Type B pancreatic cell (in vitro differentiated cells): ENCODE results near the gene ZFX. TPM values are rescaled to one million over a fixed set of nuclear protein-coding genes. Genes with fewer than 3 reads are reported as not detected.

Experiments
- DNase-seq: peaks from one replicate; pipeline ENCODE4 v3.0.0; 2021; ENCODE audit warnings: mixed read lengths; ENCODE audit not compliant: unreplicated experiment; ENCODE audit errors: extremely low spot score
- H3K27ac Mint-ChIP-seq: 2 replicates; pipeline ENCODE4 v1.8.0; 2021; ENCODE audit warnings: mild to moderate bottlenecking, mixed read lengths
- H3K27me3 Mint-ChIP-seq: 2 replicates; pipeline ENCODE4 v1.8.0; 2021; ENCODE audit warnings: mixed read lengths
- H3K36me3 Mint-ChIP-seq: 2 replicates; pipeline ENCODE4 v1.8.0; 2021; ENCODE audit warnings: mixed read lengths
- H3K4me1 Mint-ChIP-seq: one replicate; pipeline ENCODE4 v1.8.0; 2021; ENCODE audit warnings: mixed read lengths; ENCODE audit not compliant: unreplicated experiment
- H3K4me3 Mint-ChIP-seq: 2 replicates; pipeline ENCODE4 v1.8.0; 2021; ENCODE audit warnings: mild to moderate bottlenecking, mixed read lengths
- H3K9me3 Mint-ChIP-seq: 2 replicates; pipeline ENCODE4 v1.8.0; 2021; ENCODE audit warnings: mixed read lengths
- CTCF ChIP-seq: fragments of 200-600 bp; sonication (generic); conservative IDR thresholded peaks from 2 replicates; pipeline ENCODE4 v1.5.0; 2021; ENCODE audit warnings: antibody characterized with exemption, mild to moderate bottlenecking
- total RNA-seq: library from RNA; stranded (reverse); gene quantifications from 2 replicates; pipeline ENCODE4 v1.2.1, GENCODE V29; 2021; ENCODE audit warnings: low replicate concordance

Gene ZFX
- total RNA-seq, 1 donor from 2014 or later: 79.7 TPM

GRCh38 chrX:24202465-24203031 lies 53.0 kb downstream of the ZFX start:
- no peak overlapping the region for H3K27ac Mint-ChIP-seq
- no peaks in the 10 kb centered on the region for H3K9me3 Mint-ChIP-seq
- TF ChIP-seq CTCF: no peak
- H3K27me3 Mint-ChIP-seq: no peaks in the 10 kb centered on the region
- no peak for DNase-seq
- H3K4me1 Mint-ChIP-seq: peaks cover 28% of the 10 kb centered on the region
- H3K36me3 Mint-ChIP-seq: peaks cover 39% of the 10 kb centered on the region
- H3K4me3 Mint-ChIP-seq: no peak overlapping the region

GRCh38 chrX:24203072-24203808 lies 53.7 kb downstream of the ZFX start:
- Mint-ChIP-seq H3K4me3 (no peak overlapping the region), H3K27ac (no peak overlapping the region), H3K9me3 (no peaks in the 10 kb centered on the region), H3K4me1 (peaks cover 28% of the 10 kb centered on the region), H3K36me3 (peaks cover 45% of the 10 kb centered on the region), H3K27me3 (no peaks in the 10 kb centered on the region)
- no peak for DNase-seq
- no peak for TF ChIP-seq CTCF

- Mint-ChIP-seq H3K27ac (no peak overlapping the region), H3K9me3 (no peaks in the 10 kb centered on the region), H3K4me3 (no peak overlapping the region), H3K27me3 (no peaks in the 10 kb centered on the region), H3K4me1 (peaks cover 28% of the 10 kb centered on the region), H3K36me3 (peaks cover 38% of the 10 kb centered on the region)
- no peak for DNase-seq
- TF ChIP-seq CTCF: no peak
These were observed 54.8 kb downstream of the ZFX start for GRCh38 chrX:24204331-24204730.

GRCh38 chrX:24204958-24205357 lies 55.4 kb downstream of the ZFX start:
- DNase-seq: no peak
- Mint-ChIP-seq H3K27me3 (no peaks in the 10 kb centered on the region), H3K27ac (peak overlapping the region; percentile 30), H3K4me1 (peaks cover 25% of the 10 kb centered on the region), H3K36me3 (peaks cover 37% of the 10 kb centered on the region), H3K4me3 (no peak overlapping the region), H3K9me3 (no peaks in the 10 kb centered on the region)
- TF ChIP-seq CTCF: no peak

GRCh38 chrX:24207826-24208225 lies 58.3 kb downstream of the ZFX start:
- Mint-ChIP-seq H3K4me1 (peaks cover 14% of the 10 kb centered on the region), H3K36me3 (peaks cover 43% of the 10 kb centered on the region), H3K27me3 (no peaks in the 10 kb centered on the region), H3K27ac (no peak overlapping the region), H3K4me3 (no peak overlapping the region), H3K9me3 (no peaks in the 10 kb centered on the region)
- DNase-seq: no peak
- no peak for TF ChIP-seq CTCF
